SK-N-SH (cell line): ENCODE measurements around the gene MUSK. TPM values are rescaled to one million over a fixed set of nuclear protein-coding genes. Genes with fewer than 3 reads are reported as not detected.

ENCODE experiments used
- CTCF ChIA-PET: fragments of 300-600, 350-600 bp; formaldehyde crosslinking; extraction: SDS; loops from one replicate; lab custom pipeline; 2021; lab: Yijun Ruan, JAX
- POLR2A ChIA-PET: fragments of 350-600 bp; sonication (Branson Sonifier 250); formaldehyde crosslinking; extraction: SDS; loops from one replicate; lab custom pipeline; 2020; ENCODE audit warnings: antibody characterized with exemption, inconsistent platforms; lab: Yijun Ruan, JAX
- DNase-seq: peaks from one replicate; pipeline ENCODE4 v3.0.0; 2012
- H2AFZ ChIP-seq: fragments of 200-600 bp; sonication (generic); 2 replicates; pipeline ENCODE4 v1.8.1; 2016; ENCODE audit warnings: antibody characterized with exemption, mild to moderate bottlenecking, low read depth
- H3F3A ChIP-seq: fragments of 200-600 bp; sonication (generic); replicated peaks from 2 replicates; pipeline ENCODE3; 2016; ENCODE audit warnings: antibody characterized with exemption, mild to moderate bottlenecking; ENCODE audit not compliant: insufficient read depth
- H3K27ac ChIP-seq, 2 experiments: fragments of 200-500 bp in 1 of 2; fragments of 200-600 bp in 1 of 2; sonication (Bioruptor generic) in 1 of 2; sonication (generic), shearing (Covaris generic) in 1 of 2; 2 replicates each; pipeline versions ENCODE4 v1.5.1 to v1.6.1; 2014 to 2016; ENCODE audit warnings: low read depth in 2 of 2, inconsistent platforms in 1 of 2, low read length in 1 of 2, mild to moderate bottlenecking in 1 of 2, mixed read lengths in 1 of 2
- H3K27me3 ChIP-seq: fragments of 200-600 bp; sonication (generic), shearing (Covaris generic); 2 replicates; pipeline ENCODE4 v1.6.1; 2016; ENCODE audit warnings: mixed run types; ENCODE audit not compliant: insufficient read depth
- H3K36me3 ChIP-seq, 2 experiments: fragments of 200-500 bp in 1 of 2; fragments of 200-600 bp in 1 of 2; sonication (Bioruptor generic) in 1 of 2; sonication (generic) in 1 of 2; replicated peaks in 1 of 2; 2 replicates each; pipeline versions ENCODE3 to v1.5.1; 2014 to 2016; ENCODE audit warnings: low read length in 1 of 2, mild to moderate bottlenecking in 1 of 2; ENCODE audit not compliant: insufficient read depth in 2 of 2, control insufficient read depth in 1 of 2
- H3K4me1 ChIP-seq, 2 experiments: fragments of 200-500 bp in 1 of 2; fragments of 200-600 bp in 1 of 2; sonication (Bioruptor generic) in 1 of 2; sonication (generic), shearing (Covaris generic) in 1 of 2; 2 replicates each; pipeline versions ENCODE4 v1.5.1 to v1.6.1; 2014 to 2016; ENCODE audit warnings: low read depth in 1 of 2, low read length in 1 of 2, mixed run types in 1 of 2; ENCODE audit not compliant: insufficient read depth in 2 of 2, control insufficient read depth in 1 of 2
- H3K4me2 ChIP-seq: fragments of 200-600 bp; sonication (generic), shearing (Covaris generic); 2 replicates; pipeline ENCODE4 v1.6.1; 2017; ENCODE audit warnings: mixed run types
- H3K4me3 ChIP-seq, 2 experiments: fragments of 200-500 bp in 1 of 2; fragments of 200-600 bp in 1 of 2; sonication (Bioruptor generic) in 1 of 2; sonication (generic), shearing (Covaris generic) in 1 of 2; 2 replicates each; pipeline versions ENCODE4 v1.5.1 to v1.8.1; 2014 to 2016; ENCODE audit warnings: low read depth in 2 of 2, inconsistent platforms in 1 of 2, low read length in 1 of 2, mild to moderate bottlenecking in 1 of 2, mixed read lengths in 1 of 2, moderate library complexity in 1 of 2
- H3K79me2 ChIP-seq: fragments of 200-600 bp; sonication (generic); 2 replicates; pipeline ENCODE4 v1.8.1; 2017; ENCODE audit warnings: mild to moderate bottlenecking; ENCODE audit not compliant: insufficient read depth
- H3K9ac ChIP-seq: fragments of 200-600 bp; sonication (generic); 2 replicates; pipeline ENCODE4 v1.6.1; 2017; ENCODE audit warnings: mixed run types
- H3K9me2 ChIP-seq: fragments of 200-600 bp; sonication (generic); 2 replicates; pipeline ENCODE4 v1.6.1; 2017; ENCODE audit warnings: mixed run types
- H3K9me3 ChIP-seq: fragments of 200-600 bp; sonication (generic); 2 replicates; pipeline ENCODE4 v1.6.1; 2017; ENCODE audit warnings: mixed run types, mild to moderate bottlenecking, moderate library complexity
- H4K20me1 ChIP-seq: fragments of 200-600 bp; sonication (generic); 2 replicates; pipeline ENCODE4 v1.6.1; 2017; ENCODE audit warnings: mild to moderate bottlenecking, mixed run types; ENCODE audit not compliant: insufficient read depth
- GABPA ChIP-seq: IDR thresholded peaks from 2 replicates; pipeline ENCODE4 v1.4.0; 2012; ENCODE audit warnings: low read depth, mild to moderate bottlenecking
- MEF2A ChIP-seq: IDR thresholded peaks from 2 replicates; pipeline ENCODE4 v1.4.0; 2012; ENCODE audit warnings: low read depth, borderline replicate concordance
- MXI1 ChIP-seq: IDR thresholded peaks from 2 replicates; pipeline ENCODE4 v1.6.1; 2012; ENCODE audit warnings: mild to moderate bottlenecking, low read depth, low read length, improper control_type of control experiment
- RAD21 ChIP-seq: IDR thresholded peaks from 2 replicates; pipeline ENCODE4 v1.6.1; 2012; ENCODE audit warnings: mild to moderate bottlenecking, low read length
- RFX5 ChIP-seq: IDR thresholded peaks from 2 replicates; pipeline ENCODE4 v1.6.1; 2012; ENCODE audit warnings: mild to moderate bottlenecking, improper control_type of control experiment, low read length
- RXRA ChIP-seq: IDR thresholded peaks from 2 replicates; pipeline ENCODE4 v1.4.0; 2012; ENCODE audit warnings: low read depth, mild to moderate bottlenecking, borderline replicate concordance
- SIN3A ChIP-seq: IDR thresholded peaks from 2 replicates; pipeline ENCODE4 v1.6.1; 2012; ENCODE audit warnings: low read depth, mild to moderate bottlenecking, low read length, moderate library complexity, borderline replicate concordance
- TCF12 ChIP-seq: IDR thresholded peaks from 2 replicates; pipeline ENCODE4 v1.4.0; 2012
- TEAD4 ChIP-seq: IDR thresholded peaks from 2 replicates; pipeline ENCODE4 v1.4.0; 2012; ENCODE audit warnings: mild to moderate bottlenecking, borderline replicate concordance; ENCODE audit not compliant: insufficient read depth
- WGBS: methylation state at CpG from one replicate; pipeline ENCODE4 v1.1.6; 2017; ENCODE audit warnings: low lambda C conversion rate; 5-methylcytosine and 5-hydroxymethylcytosine counted together
- polyA plus RNA-seq, 3 experiments: library from polyadenylated mRNA; depleted of rRNA; stranded (reverse); fragments of >200 nt; gene quantifications; 2 replicates each; pipeline ENCODE4 v1.2.3, GENCODE V29; 2012
- TF ChIP-seq, protein P1 (sequence below): fragments of 150-350 bp; IDR thresholded peaks from 2 replicates; pipeline ENCODE4 v1.6.1; 2016; ENCODE audit warnings: mild to moderate bottlenecking, low read depth, low read length
- TF ChIP-seq, protein P2 (sequence below): IDR thresholded peaks from 2 replicates; pipeline ENCODE4 v1.4.0; 2012; ENCODE audit warnings: low read depth
- TF ChIP-seq, protein P3 (sequence below): IDR thresholded peaks from 2 replicates; pipeline ENCODE4; 2012
- TF ChIP-seq, protein P4 (sequence below): fragments of 150-350 bp; IDR thresholded peaks from 2 replicates; pipeline ENCODE4 v1.6.1; 2017; ENCODE audit warnings: antibody characterized with exemption, low read length, low read depth, borderline replicate concordance
- TF ChIP-seq, protein P5 (sequence below): IDR thresholded peaks from 2 replicates; pipeline ENCODE4 v1.4.0; 2012; ENCODE audit warnings: low read depth, borderline replicate concordance

The MUSK gene
- polyA plus RNA-seq, 1 of the 3 experiments (the other 2 are of a cell fraction) = not detected

DNA sequence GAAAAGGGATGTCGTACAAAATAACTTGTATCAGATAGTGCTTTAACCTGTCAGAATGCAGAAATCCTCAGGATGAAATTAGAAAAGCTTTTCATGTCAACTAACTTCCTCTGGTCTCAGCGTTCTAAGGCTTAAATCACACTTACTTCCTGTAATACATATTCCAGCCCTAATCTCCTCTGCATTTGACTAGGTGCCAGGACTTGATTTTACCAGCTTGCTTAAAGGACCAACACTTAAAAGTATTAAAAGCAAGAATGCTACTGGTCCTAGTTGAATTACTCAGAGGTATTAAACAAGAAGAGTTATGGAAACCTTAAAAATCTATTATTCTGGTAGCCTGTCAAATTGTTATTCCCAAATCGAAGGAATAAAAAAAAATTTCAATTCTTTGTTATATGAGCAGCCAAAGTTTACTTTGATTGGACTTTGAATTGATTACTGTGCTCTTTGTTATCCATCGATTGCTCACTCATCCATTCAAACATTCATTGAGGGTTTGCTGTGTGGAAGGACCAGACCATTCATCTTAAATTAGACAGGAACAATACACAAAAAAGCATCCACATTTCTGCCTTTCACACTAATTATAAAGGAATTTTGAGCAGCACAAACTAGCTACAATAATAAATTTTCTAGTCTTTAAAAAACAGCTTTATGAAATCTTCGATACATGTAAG is 108.7 kb downstream of the MUSK start:
- H3K4me3 ChIP-seq = no peak overlapping the region
- no peaks in the 10 kb centered on the region for H3K27me3 ChIP-seq
- H3K27ac ChIP-seq = no peak overlapping the region
- H3F3A ChIP-seq = no peaks in the 10 kb centered on the region
- 0 out of 2 replicates have a peak overlapping the region, but pooled peaks have one; percentile 27 for H2AFZ ChIP-seq
- peaks cover 0 to 6% of the 10 kb centered on the region in 2 experiments; a peak in 2 of 4 replicates for H3K4me1 ChIP-seq
- no peaks in the 10 kb centered on the region for H3K9me3 ChIP-seq
- CTCF ChIA-PET = interaction anchor here (1.7 kb wide), 1 partner anchor 9 kb away, joined by 4 read pairs; no protein-coding TSS in a partner anchor
- H3K36me3 ChIP-seq = no peaks in the 10 kb centered on the region
- no peaks in the 10 kb centered on the region for H3K9me2 ChIP-seq
- DNase-seq = no peak
- POLR2A ChIA-PET = no interaction called here
- no peaks in the 10 kb centered on the region for H4K20me1 ChIP-seq
- H3K4me2 ChIP-seq = no peak overlapping the region
- TF ChIP-seq RXRA (no peak), SIN3A (no peak), TCF12 (no peak), TEAD4 (no peak), RAD21 (no peak), RFX5 (no peak), MEF2A (no peak), MXI1 (no peak), GABPA (no peak)
- TF ChIP-seq, protein P1, sequence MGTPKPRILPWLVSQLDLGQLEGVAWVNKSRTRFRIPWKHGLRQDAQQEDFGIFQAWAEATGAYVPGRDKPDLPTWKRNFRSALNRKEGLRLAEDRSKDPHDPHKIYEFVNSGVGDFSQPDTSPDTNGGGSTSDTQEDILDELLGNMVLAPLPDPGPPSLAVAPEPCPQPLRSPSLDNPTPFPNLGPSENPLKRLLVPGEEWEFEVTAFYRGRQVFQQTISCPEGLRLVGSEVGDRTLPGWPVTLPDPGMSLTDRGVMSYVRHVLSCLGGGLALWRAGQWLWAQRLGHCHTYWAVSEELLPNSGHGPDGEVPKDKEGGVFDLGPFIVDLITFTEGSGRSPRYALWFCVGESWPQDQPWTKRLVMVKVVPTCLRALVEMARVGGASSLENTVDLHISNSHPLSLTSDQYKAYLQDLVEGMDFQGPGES = no peak
- TF ChIP-seq, protein P2, sequence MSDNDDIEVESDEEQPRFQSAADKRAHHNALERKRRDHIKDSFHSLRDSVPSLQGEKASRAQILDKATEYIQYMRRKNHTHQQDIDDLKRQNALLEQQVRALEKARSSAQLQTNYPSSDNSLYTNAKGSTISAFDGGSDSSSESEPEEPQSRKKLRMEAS = no peak
- TF ChIP-seq, protein P3, sequence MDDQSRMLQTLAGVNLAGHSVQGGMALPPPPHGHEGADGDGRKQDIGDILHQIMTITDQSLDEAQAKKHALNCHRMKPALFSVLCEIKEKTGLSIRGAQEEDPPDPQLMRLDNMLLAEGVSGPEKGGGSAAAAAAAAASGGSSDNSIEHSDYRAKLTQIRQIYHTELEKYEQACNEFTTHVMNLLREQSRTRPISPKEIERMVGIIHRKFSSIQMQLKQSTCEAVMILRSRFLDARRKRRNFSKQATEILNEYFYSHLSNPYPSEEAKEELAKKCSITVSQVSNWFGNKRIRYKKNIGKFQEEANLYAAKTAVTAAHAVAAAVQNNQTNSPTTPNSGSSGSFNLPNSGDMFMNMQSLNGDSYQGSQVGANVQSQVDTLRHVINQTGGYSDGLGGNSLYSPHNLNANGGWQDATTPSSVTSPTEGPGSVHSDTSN = no peak
- TF ChIP-seq, protein P4, sequence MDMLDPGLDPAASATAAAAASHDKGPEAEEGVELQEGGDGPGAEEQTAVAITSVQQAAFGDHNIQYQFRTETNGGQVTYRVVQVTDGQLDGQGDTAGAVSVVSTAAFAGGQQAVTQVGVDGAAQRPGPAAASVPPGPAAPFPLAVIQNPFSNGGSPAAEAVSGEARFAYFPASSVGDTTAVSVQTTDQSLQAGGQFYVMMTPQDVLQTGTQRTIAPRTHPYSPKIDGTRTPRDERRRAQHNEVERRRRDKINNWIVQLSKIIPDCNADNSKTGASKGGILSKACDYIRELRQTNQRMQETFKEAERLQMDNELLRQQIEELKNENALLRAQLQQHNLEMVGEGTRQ = no peak
- TF ChIP-seq, protein P5, sequence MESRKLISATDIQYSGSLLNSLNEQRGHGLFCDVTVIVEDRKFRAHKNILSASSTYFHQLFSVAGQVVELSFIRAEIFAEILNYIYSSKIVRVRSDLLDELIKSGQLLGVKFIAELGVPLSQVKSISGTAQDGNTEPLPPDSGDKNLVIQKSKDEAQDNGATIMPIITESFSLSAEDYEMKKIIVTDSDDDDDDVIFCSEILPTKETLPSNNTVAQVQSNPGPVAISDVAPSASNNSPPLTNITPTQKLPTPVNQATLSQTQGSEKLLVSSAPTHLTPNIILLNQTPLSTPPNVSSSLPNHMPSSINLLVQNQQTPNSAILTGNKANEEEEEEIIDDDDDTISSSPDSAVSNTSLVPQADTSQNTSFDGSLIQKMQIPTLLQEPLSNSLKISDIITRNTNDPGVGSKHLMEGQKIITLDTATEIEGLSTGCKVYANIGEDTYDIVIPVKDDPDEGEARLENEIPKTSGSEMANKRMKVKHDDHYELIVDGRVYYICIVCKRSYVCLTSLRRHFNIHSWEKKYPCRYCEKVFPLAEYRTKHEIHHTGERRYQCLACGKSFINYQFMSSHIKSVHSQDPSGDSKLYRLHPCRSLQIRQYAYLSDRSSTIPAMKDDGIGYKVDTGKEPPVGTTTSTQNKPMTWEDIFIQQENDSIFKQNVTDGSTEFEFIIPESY = no peak
- TF ChIP-seq, all 33 proteins: peak for 0
- H3K9ac ChIP-seq = no peak overlapping the region
- WGBS = 71% methylated on average over 5 of the region's 5 CpGs
- H3K79me2 ChIP-seq = no peaks in the 10 kb centered on the region
